ENCODE measurements around the gene LSM3. TPM values are rescaled to one million over a fixed set of nuclear protein-coding genes. Genes with fewer than 3 reads are reported as not detected.

Gene LSM3
- total RNA-seq, 2 experiments from 2014 or later = 22.1 to 22.9 TPM

- Mint-ChIP-seq H3K27ac (no peak overlapping the region), H3K4me1 (ENCODE audit: low read depth) (peaks cover 2% of the 10 kb centered on the region), H3K27me3 (no peaks in the 10 kb centered on the region), H3K9me3 (no peaks in the 10 kb centered on the region), H3K4me3 (no peak overlapping the region), H3K36me3 (no peaks in the 10 kb centered on the region)
- ChIA-PET CTCF (interaction anchor here (1.0 to 1.4 kb wide), 2 partner anchors 10 to 715 kb away, joined by 3 read pairs; no protein-coding TSS in a partner anchor), POLR2A (no interaction called here)
- intact Hi-C loops (cut with micrococcal nuclease) = no loop called here
- DNase-seq = no peak
These were observed 28.0 kb downstream of the LSM3 start for GRCh38 chr3:14206548-14207177.

GRCh38 chr3:14208168-14208567 lies 29.6 kb downstream of the LSM3 start:
- intact Hi-C loops (cut with micrococcal nuclease) = no loop called here
- Mint-ChIP-seq H3K4me3 (no peak overlapping the region), H3K36me3 (no peaks in the 10 kb centered on the region), H3K27me3 (no peaks in the 10 kb centered on the region), H3K27ac (no peak overlapping the region), H3K4me1 (ENCODE audit: low read depth) (peaks cover 2% of the 10 kb centered on the region), H3K9me3 (no peaks in the 10 kb centered on the region)
- POLR2A ChIA-PET = no interaction called here
- CTCF ChIA-PET = no interaction called here
- DNase-seq = no peak

GRCh38 chr3:14208977-14209394 lies 30.4 kb downstream of the LSM3 start:
- Mint-ChIP-seq H3K36me3 (no peaks in the 10 kb centered on the region), H3K9me3 (no peaks in the 10 kb centered on the region), H3K27me3 (no peaks in the 10 kb centered on the region), H3K4me3 (no peak overlapping the region), H3K4me1 (ENCODE audit: low read depth) (no peaks in the 10 kb centered on the region), H3K27ac (no peak overlapping the region)
- POLR2A ChIA-PET = no interaction called here
- intact Hi-C loops (cut with micrococcal nuclease) = no loop called here
- CTCF ChIA-PET = interaction anchor here (1.2 kb wide), 1 partner anchor 258 kb away, joined by 3 read pairs; no protein-coding TSS in a partner anchor
- DNase-seq = no peak

GRCh38 chr3:14209581-14210289 lies 31.1 kb downstream of the LSM3 start:
- Mint-ChIP-seq H3K27me3 (no peaks in the 10 kb centered on the region), H3K4me1 (ENCODE audit: low read depth) (no peaks in the 10 kb centered on the region), H3K9me3 (no peaks in the 10 kb centered on the region), H3K27ac (no peak overlapping the region), H3K36me3 (no peaks in the 10 kb centered on the region), H3K4me3 (no peak overlapping the region)
- ChIA-PET CTCF (interaction anchor here (1.2 kb wide), 1 partner anchor 258 kb away, joined by 3 read pairs; no protein-coding TSS in a partner anchor), POLR2A (no interaction called here)
- intact Hi-C loops (cut with micrococcal nuclease) = no loop called here
- DNase-seq = no peak

GRCh38 chr3:14210290-14210688 lies 31.7 kb downstream of the LSM3 start:
- Mint-ChIP-seq H3K36me3 (no peaks in the 10 kb centered on the region), H3K9me3 (no peaks in the 10 kb centered on the region), H3K4me1 (ENCODE audit: low read depth) (no peaks in the 10 kb centered on the region), H3K27me3 (no peaks in the 10 kb centered on the region), H3K27ac (no peak overlapping the region), H3K4me3 (no peak overlapping the region)
- DNase-seq = no peak
- CTCF ChIA-PET = interaction anchor here (1.2 to 1.3 kb wide), 2 partner anchors 22 to 257 kb away, joined by 3 read pairs; no protein-coding TSS in a partner anchor
- POLR2A ChIA-PET = no interaction called here
- intact Hi-C loops (cut with micrococcal nuclease) = no loop called here

GRCh38 chr3:14210843-14211594 lies 32.4 kb downstream of the LSM3 start:
- Mint-ChIP-seq H3K27me3 (no peaks in the 10 kb centered on the region), H3K4me3 (no peak overlapping the region), H3K4me1 (ENCODE audit: low read depth) (no peaks in the 10 kb centered on the region), H3K9me3 (no peaks in the 10 kb centered on the region), H3K27ac (no peak overlapping the region), H3K36me3 (no peaks in the 10 kb centered on the region)
- no peak for DNase-seq
- ChIA-PET POLR2A (interaction anchor here (0.6 kb wide), 1 partner anchor 306 kb away, joined by 3 read pairs; no protein-coding TSS in a partner anchor), CTCF (interaction anchor here (0.5 to 5.8 kb wide), 4 partner anchors 7 to 719 kb away, joined by 3 to 43 read pairs (median 4); no protein-coding TSS in a partner anchor)
- intact Hi-C loops (cut with micrococcal nuclease) = no loop called here

GRCh38 chr3:14211621-14212020 lies 33.0 kb downstream of the LSM3 start:
- no peaks in the 10 kb centered on the region for H3K9me3 Mint-ChIP-seq
- no peak overlapping the region for H3K4me3 Mint-ChIP-seq
- ChIA-PET POLR2A (no interaction called here), CTCF (interaction anchor here (0.5 to 5.8 kb wide), 5 partner anchors 8 to 718 kb away, joined by 3 to 43 read pairs (median 4); no protein-coding TSS in a partner anchor)
- no peak overlapping the region for H3K27ac Mint-ChIP-seq
- no peaks in the 10 kb centered on the region for H3K27me3 Mint-ChIP-seq
- no peaks in the 10 kb centered on the region for H3K4me1 Mint-ChIP-seq (ENCODE audit: low read depth)
- no peaks in the 10 kb centered on the region for H3K36me3 Mint-ChIP-seq
- intact Hi-C loops (cut with micrococcal nuclease) = no loop called here
- no peak for DNase-seq

GRCh38 chr3:14212032-14212431 lies 33.4 kb downstream of the LSM3 start:
- no peak overlapping the region for H3K4me3 Mint-ChIP-seq
- no peaks in the 10 kb centered on the region for H3K9me3 Mint-ChIP-seq
- ChIA-PET CTCF (interaction anchor here (1.0 to 5.8 kb wide), 3 partner anchors 8 to 11 kb away, joined by 4 to 43 read pairs (median 4); no protein-coding TSS in a partner anchor), POLR2A (no interaction called here)
- H3K27me3 Mint-ChIP-seq = no peaks in the 10 kb centered on the region
- H3K36me3 Mint-ChIP-seq = no peaks in the 10 kb centered on the region
- intact Hi-C loops (cut with micrococcal nuclease) = no loop called here
- no peak overlapping the region for H3K27ac Mint-ChIP-seq
- DNase-seq = no peak
- no peaks in the 10 kb centered on the region for H3K4me1 Mint-ChIP-seq (ENCODE audit: low read depth)

GRCh38 chr3:14213066-14213774 lies 34.6 kb downstream of the LSM3 start:
- CTCF ChIA-PET = interaction anchor here (1.8 to 5.8 kb wide), 2 partner anchors 10 to 12 kb away, joined by 4 to 43 read pairs; no protein-coding TSS in a partner anchor
- Mint-ChIP-seq H3K4me3 (no peak overlapping the region), H3K27me3 (no peaks in the 10 kb centered on the region), H3K36me3 (no peaks in the 10 kb centered on the region), H3K9me3 (no peaks in the 10 kb centered on the region), H3K4me1 (ENCODE audit: low read depth) (no peaks in the 10 kb centered on the region), H3K27ac (no peak overlapping the region)
- intact Hi-C loops (cut with micrococcal nuclease) = no loop called here
- POLR2A ChIA-PET = no interaction called here
- no peak for DNase-seq

GRCh38 chr3:14214764-14215163 lies 36.1 kb downstream of the LSM3 start:
- no peaks in the 10 kb centered on the region for H3K9me3 Mint-ChIP-seq
- no peak for DNase-seq
- ChIA-PET CTCF (interaction anchor here (5.8 kb wide), 1 partner anchor 11 kb away, joined by 43 read pairs; no protein-coding TSS in a partner anchor), POLR2A (no interaction called here)
- H3K27me3 Mint-ChIP-seq = no peaks in the 10 kb centered on the region
- no peak overlapping the region for H3K27ac Mint-ChIP-seq
- H3K4me1 Mint-ChIP-seq (ENCODE audit: low read depth) = no peaks in the 10 kb centered on the region
- intact Hi-C loops (cut with micrococcal nuclease) = no loop called here
- no peak overlapping the region for H3K4me3 Mint-ChIP-seq
- no peaks in the 10 kb centered on the region for H3K36me3 Mint-ChIP-seq

- H3K27ac Mint-ChIP-seq = no peak overlapping the region
- POLR2A ChIA-PET = no interaction called here
- DNase-seq = peak; percentile 32
These were observed 37.8 kb downstream of the LSM3 start for GRCh38 chr3:14216257-14217048.

More at GRCh38 chr3:14216257-14217048, 37.8 kb downstream of the LSM3 start:
- Mint-ChIP-seq H3K4me1 (ENCODE audit: low read depth) (no peaks in the 10 kb centered on the region), H3K27me3 (no peaks in the 10 kb centered on the region), H3K4me3 (peak overlapping the region; percentile 44), H3K36me3 (peaks cover 4% of the 10 kb centered on the region), H3K9me3 (peaks cover 9% of the 10 kb centered on the region)
- intact Hi-C loops (cut with micrococcal nuclease) = no loop called here
- CTCF ChIA-PET = interaction anchor here (5.8 kb wide), 1 partner anchor 13 kb away, joined by 43 read pairs; no protein-coding TSS in a partner anchor

Data from activated CD4-positive, alpha-beta memory T cell treated with anti-CD3 and anti-CD28 coated beads for 36 hours (primary cell).